Lower leg skin (tissue), 4 donors: ENCODE data around the gene CSMD2. TPM values are rescaled to one million over a fixed set of nuclear protein-coding genes. Genes with fewer than 3 reads are reported as not detected.

Experiments used
- DNase-seq, 2 donors: peaks; one replicate each; pipeline ENCODE4 v3.0.0-alpha.2; 2019; ENCODE audit warnings: low spot score in 2 of 2
- H3K4me3 ChIP-seq: fragments of 200-600 bp; sonication (generic); 2 replicates; pipeline ENCODE4 v1.5.1; 2017; ENCODE audit warnings: mild to moderate bottlenecking, low read depth; ENCODE audit not compliant: poor library complexity, severe bottlenecking
- CTCF ChIP-seq, 3 donors: fragments of 450-650 bp; IDR thresholded peaks; one replicate each; pipeline ENCODE4 v1.5.1; 2016; ENCODE audit warnings: antibody characterized with exemption in 3 of 3, mild to moderate bottlenecking in 3 of 3, moderate library complexity in 2 of 3
- POLR2A ChIP-seq, 2 donors: fragments of 450-650 bp; IDR thresholded peaks; one replicate each; pipeline ENCODE4 v1.6.1; 2016 to 2017; ENCODE audit warnings: antibody characterized with exemption in 2 of 2, mild to moderate bottlenecking in 1 of 2, moderate library complexity in 1 of 2
- WGBS, 2 donors: methylation state at CpG; one replicate each; pipeline ENCODE4 v1.1.5; 2018; 5-methylcytosine and 5-hydroxymethylcytosine counted together
- intact Hi-C: fragments of 100-400 bp; cut with DNase I; formaldehyde crosslinking; loops from one replicate; pipeline ENCODE4 v1.15.0; 2023; ENCODE audit warnings: low total_unique reads
- total RNA-seq, 4 donors: library from RNA; depleted of rRNA; stranded (reverse); fragments of >200 nt; gene quantifications; one replicate each; pipeline ENCODE4 v1.1.0, GENCODE V29; 2016

The CSMD2 gene
- total RNA-seq, 4 donors from 2014 or later = 0.11 to 1.0 TPM; not detected in 2

- TF ChIP-seq CTCF (IDR thresholded peaks at IDR 0.05) = no peak
- no peak for TF ChIP-seq POLR2A (IDR thresholded peaks at IDR 0.05)
- intact Hi-C loops = no loop called here
- DNase-seq = no peak
- 1% methylated on average over 31 to 69 of the region's 75 CpGs for WGBS, 2 donors
- peak overlapping the region; percentile 4 for H3K4me3 ChIP-seq
These were observed 968 bp downstream of the CSMD2 start for GRCh38 chr1:34163792-34164731.

- peak; percentile 40 to 87 for DNase-seq
- H3K4me3 ChIP-seq = peak overlapping the region; percentile 4
- intact Hi-C loops = no loop called here
- TF ChIP-seq CTCF (IDR thresholded peaks at IDR 0.05) (no peak), POLR2A (IDR thresholded peaks at IDR 0.05) (no peak)
- 6% methylated on average over 35 to 46 of the region's 46 CpGs for WGBS, 2 donors
These were observed 1.9 kb downstream of the CSMD2 start for GRCh38 chr1:34162852-34163766.

- 68 to 78% methylated on average over 3 of the region's 3 CpGs for WGBS, 2 donors
- no peak overlapping the region for H3K4me3 ChIP-seq
- TF ChIP-seq CTCF (IDR thresholded peaks at IDR 0.05) (no peak), POLR2A (IDR thresholded peaks at IDR 0.05) (no peak)
- DNase-seq = no peak
- intact Hi-C loops = no loop called here
These were observed 8.3 kb downstream of the CSMD2 start for GRCh38 chr1:34156739-34157138.

- TF ChIP-seq POLR2A (IDR thresholded peaks at IDR 0.05) (no peak), CTCF (IDR thresholded peaks at IDR 0.05) (no peak)
- no peak for DNase-seq
- intact Hi-C loops = no loop called here
- WGBS, 2 donors = 38 to 43% methylated on average over 2 of the region's 2 CpGs
- no peak overlapping the region for H3K4me3 ChIP-seq
These were observed 9.2 kb downstream of the CSMD2 start for GRCh38 chr1:34155860-34156259.

- no peak overlapping the region for H3K4me3 ChIP-seq
- intact Hi-C loops = no loop called here
- TF ChIP-seq CTCF (IDR thresholded peaks at IDR 0.05) (no peak), POLR2A (IDR thresholded peaks at IDR 0.05) (no peak)
- no peak for DNase-seq
- WGBS, 2 donors = 97 to 99% methylated on average over 4 of the region's 4 CpGs
These were observed 11.8 kb downstream of the CSMD2 start for GRCh38 chr1:34153246-34153645.
